ENCODE measurements around the gene DDX23.

DDX23 gene

GRCh38 chr12:48890657-48891418 lies 38.9 kb upstream of the DDX23 start:
- no peaks in the 10 kb centered on the region for H3K79me1 ChIP-seq (ENCODE audit: low read length)
- H4K8ac ChIP-seq (ENCODE audit: low read depth, low read length) = peak overlapping the region; percentile 69
- H3K14ac ChIP-seq (ENCODE audit: low read length) = no peak overlapping the region
- peak overlapping the region; percentile 67 for H2AFZ ChIP-seq (ENCODE audit: insufficient read depth, low read length, poor library complexity)
- H3K9me3 ChIP-seq (ENCODE audit: insufficient read depth, low read depth, low read length) = no peaks in the 10 kb centered on the region
- peak; percentile 61 to 81 for DNase-seq
- H3K9ac ChIP-seq (ENCODE audit: low read length) = no peak overlapping the region
- no peak overlapping the region for H3K27ac ChIP-seq (ENCODE audit: low read depth, low read length)
- H4K12ac ChIP-seq (ENCODE audit: low read depth, low read length) = no peak overlapping the region
- H3K4me3 ChIP-seq (ENCODE audit: low read depth, low read length) = no peak overlapping the region
- H3K4ac ChIP-seq (ENCODE audit: low read depth, low read length) = no peak overlapping the region
- H3K4me2 ChIP-seq (ENCODE audit: low read length) = peak overlapping the region; percentile 66
- H2BK5ac ChIP-seq (ENCODE audit: low read depth, low read length, poor library complexity) = no peak overlapping the region
- H3K79me2 ChIP-seq (ENCODE audit: control insufficient read depth, insufficient read depth, low read length, poor library complexity) = peaks cover 1% of the 10 kb centered on the region
- H2BK12ac ChIP-seq (ENCODE audit: low read length) = peak overlapping the region; percentile 72
- H2AK5ac ChIP-seq (ENCODE audit: low read length) = no peak overlapping the region
- no peak overlapping the region for H2BK120ac ChIP-seq (ENCODE audit: insufficient read depth, low read length, poor library complexity)
- H3K18ac ChIP-seq (ENCODE audit: low read length) = no peak overlapping the region
- no CpG with 5 or more reads among the region's 37 CpGs for WGBS (ENCODE audit: extremely low coverage, insufficient coverage, insufficient read length)
- H3K23ac ChIP-seq (ENCODE audit: low read length) = no peak overlapping the region
- H3K27me3 ChIP-seq (ENCODE audit: insufficient read depth, low read length) = no peaks in the 10 kb centered on the region
- H3K4me1 ChIP-seq (ENCODE audit: control insufficient read depth in 1 of 2, insufficient read depth in 2 of 2, low read length in 2 of 2) = peaks cover 2 to 4% of the 10 kb centered on the region in 2 experiments
- no peaks in the 10 kb centered on the region for H3K36me3 ChIP-seq (ENCODE audit: control insufficient read depth in 1 of 2, insufficient read depth in 2 of 2, low read length in 2 of 2)
- H4K91ac ChIP-seq (ENCODE audit: low read depth, low read length) = no peak overlapping the region

- H2BK120ac ChIP-seq (ENCODE audit: insufficient read depth, low read length, poor library complexity) = no peak overlapping the region
- H3K79me1 ChIP-seq (ENCODE audit: low read length) = no peaks in the 10 kb centered on the region
- H2BK5ac ChIP-seq (ENCODE audit: low read depth, low read length, poor library complexity) = no peak overlapping the region
- no peak overlapping the region for H3K18ac ChIP-seq (ENCODE audit: low read length)
- H2BK12ac ChIP-seq (ENCODE audit: low read length) = no peak overlapping the region
- no peak overlapping the region for H3K27ac ChIP-seq (ENCODE audit: low read depth, low read length)
- no peak for DNase-seq
- no peak overlapping the region for H3K9ac ChIP-seq (ENCODE audit: low read length)
- no peak overlapping the region for H3K14ac ChIP-seq (ENCODE audit: low read length)
- no peak overlapping the region for H4K91ac ChIP-seq (ENCODE audit: low read depth, low read length)
- no peaks in the 10 kb centered on the region for H3K27me3 ChIP-seq (ENCODE audit: insufficient read depth, low read length)
- H2AFZ ChIP-seq (ENCODE audit: insufficient read depth, low read length, poor library complexity) = no peak overlapping the region
- peaks cover 1% of the 10 kb centered on the region for H3K79me2 ChIP-seq (ENCODE audit: control insufficient read depth, insufficient read depth, low read length, poor library complexity)
- no peak overlapping the region for H3K4ac ChIP-seq (ENCODE audit: low read depth, low read length)
- H4K8ac ChIP-seq (ENCODE audit: low read depth, low read length) = no peak overlapping the region
- H3K4me2 ChIP-seq (ENCODE audit: low read length) = no peak overlapping the region
- H3K23ac ChIP-seq (ENCODE audit: low read length) = no peak overlapping the region
- peaks cover 4% of the 10 kb centered on the region in 2 experiments for H3K4me1 ChIP-seq (ENCODE audit: control insufficient read depth in 1 of 2, insufficient read depth in 2 of 2, low read length in 2 of 2)
- H4K12ac ChIP-seq (ENCODE audit: low read depth, low read length) = no peak overlapping the region
- H2AK5ac ChIP-seq (ENCODE audit: low read length) = peak overlapping the region; percentile 21
- H3K36me3 ChIP-seq (ENCODE audit: control insufficient read depth in 1 of 2, insufficient read depth in 2 of 2, low read length in 2 of 2) = no peaks in the 10 kb centered on the region
- no CpG with 5 or more reads among the region's 3 CpGs for WGBS (ENCODE audit: extremely low coverage, insufficient coverage, insufficient read length)
- H3K4me3 ChIP-seq (ENCODE audit: low read depth, low read length) = no peak overlapping the region
- no peaks in the 10 kb centered on the region for H3K9me3 ChIP-seq (ENCODE audit: insufficient read depth, low read depth, low read length)
Observed at GRCh38 chr12:48889679-48890078, 37.7 kb upstream of the DDX23 start.

DNA sequence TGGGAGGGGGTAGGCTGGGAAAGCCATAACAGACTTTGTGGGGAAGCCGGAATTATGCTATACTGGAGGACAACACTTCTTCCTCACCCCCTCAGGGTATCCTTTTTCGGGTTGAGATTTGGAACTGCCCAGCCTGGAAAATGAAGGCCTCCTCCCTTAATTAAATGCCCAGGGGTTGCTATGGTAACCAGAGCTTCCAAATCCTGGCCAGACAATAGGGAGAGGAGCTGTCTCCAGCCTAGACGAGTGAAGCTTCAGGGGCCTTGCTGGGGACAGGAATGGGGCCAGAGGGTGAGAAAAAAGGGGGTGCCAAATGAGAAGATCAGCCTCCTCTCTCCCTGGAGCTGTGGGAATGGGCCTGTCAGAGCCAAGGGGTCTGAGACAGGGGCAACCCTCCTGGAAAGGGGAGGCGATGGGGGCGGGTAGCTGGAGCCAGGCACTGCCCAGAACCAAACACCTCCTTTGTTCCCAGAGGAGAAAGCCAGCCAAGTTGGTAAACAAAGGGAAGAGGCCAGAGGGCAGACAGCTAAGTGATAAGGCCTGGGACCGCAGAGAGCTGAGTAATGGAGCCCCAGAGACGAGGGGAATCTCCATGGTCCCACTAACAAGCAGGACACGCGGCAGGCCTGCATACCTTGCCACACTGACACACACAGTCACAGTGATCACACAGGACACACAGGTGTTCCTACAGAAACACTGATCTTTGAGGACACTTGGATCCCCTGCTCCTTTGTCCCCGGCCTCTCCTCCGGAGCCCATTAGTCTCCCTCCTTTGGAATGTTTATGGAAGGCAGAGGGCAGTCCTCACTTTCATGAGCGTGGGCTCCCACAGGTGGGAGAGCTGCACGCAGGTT lies 31.6 kb upstream of the DDX23 start:
- H2AK5ac ChIP-seq (ENCODE audit: low read length) = peak overlapping the region; percentile 44
- peaks cover 21% of the 10 kb centered on the region for H3K79me1 ChIP-seq (ENCODE audit: low read length)
- H3K4ac ChIP-seq (ENCODE audit: low read depth, low read length) = peak overlapping the region; percentile 70
- H3K9me3 ChIP-seq (ENCODE audit: insufficient read depth, low read depth, low read length) = no peaks in the 10 kb centered on the region
- H3K79me2 ChIP-seq (ENCODE audit: control insufficient read depth, insufficient read depth, low read length, poor library complexity) = no peaks in the 10 kb centered on the region
- peak overlapping the region; percentile 28 for H2AFZ ChIP-seq (ENCODE audit: insufficient read depth, low read length, poor library complexity)
- H4K91ac ChIP-seq (ENCODE audit: low read depth, low read length) = peak overlapping the region; percentile 98
- H3K14ac ChIP-seq (ENCODE audit: low read length) = peak overlapping the region; percentile 66
- no peak overlapping the region for H3K9ac ChIP-seq (ENCODE audit: low read length)
- peak overlapping the region; percentile 73 for H2BK12ac ChIP-seq (ENCODE audit: low read length)
- peak overlapping the region; percentile 92 for H2BK5ac ChIP-seq (ENCODE audit: low read depth, low read length, poor library complexity)
- peak overlapping the region; percentile 70 for H3K18ac ChIP-seq (ENCODE audit: low read length)
- peaks cover 23 to 24% of the 10 kb centered on the region in 2 experiments for H3K4me1 ChIP-seq (ENCODE audit: control insufficient read depth in 1 of 2, insufficient read depth in 2 of 2, low read length in 2 of 2)
- H3K27ac ChIP-seq (ENCODE audit: low read depth, low read length) = peak overlapping the region; percentile 95
- peak overlapping the region; percentile 32 for H4K12ac ChIP-seq (ENCODE audit: low read depth, low read length)
- DNase-seq = no peak
- no CpG with 5 or more reads among the region's 13 CpGs for WGBS (ENCODE audit: extremely low coverage, insufficient coverage, insufficient read length)
- H3K27me3 ChIP-seq (ENCODE audit: insufficient read depth, low read length) = no peaks in the 10 kb centered on the region
- no peaks in the 10 kb centered on the region for H3K36me3 ChIP-seq (ENCODE audit: control insufficient read depth in 1 of 2, insufficient read depth in 2 of 2, low read length in 2 of 2)
- peak overlapping the region; percentile 37 for H3K4me2 ChIP-seq (ENCODE audit: low read length)
- H3K4me3 ChIP-seq (ENCODE audit: low read depth, low read length) = no peak overlapping the region
- peak overlapping the region; percentile 60 for H4K8ac ChIP-seq (ENCODE audit: low read depth, low read length)
- H2BK120ac ChIP-seq (ENCODE audit: insufficient read depth, low read length, poor library complexity) = peak overlapping the region; percentile 95
- H3K23ac ChIP-seq (ENCODE audit: low read length) = no peak overlapping the region

- DNase-seq = no peak
- Histone ChIP-seq H4K12ac (ENCODE audit: low read depth, low read length) (peak overlapping the region; percentile 29), H2BK120ac (ENCODE audit: insufficient read depth, low read length, poor library complexity) (peak overlapping the region; percentile 95), H3K79me1 (ENCODE audit: low read length) (peaks cover 21% of the 10 kb centered on the region), H4K8ac (ENCODE audit: low read depth, low read length) (peak overlapping the region; percentile 60), H3K27ac (ENCODE audit: low read depth, low read length) (peak overlapping the region; percentile 95), H3K4ac (ENCODE audit: low read depth, low read length) (peak overlapping the region; percentile 43), H3K79me2 (ENCODE audit: control insufficient read depth, insufficient read depth, low read length, poor library complexity) (no peaks in the 10 kb centered on the region), H2BK12ac (ENCODE audit: low read length) (peak overlapping the region; percentile 73), H2AK5ac (ENCODE audit: low read length) (peak overlapping the region; percentile 44), H3K4me3 (ENCODE audit: low read depth, low read length) (no peak overlapping the region), H2AFZ (ENCODE audit: insufficient read depth, low read length, poor library complexity) (peak overlapping the region; percentile 18), H3K4me1 (ENCODE audit: control insufficient read depth in 1 of 2, insufficient read depth in 2 of 2, low read length in 2 of 2) (peaks cover 23 to 24% of the 10 kb centered on the region in 2 experiments), H4K91ac (ENCODE audit: low read depth, low read length) (peak overlapping the region; percentile 98), H3K18ac (ENCODE audit: low read length) (peak overlapping the region; percentile 70), H3K9me3 (ENCODE audit: insufficient read depth, low read depth, low read length) (no peaks in the 10 kb centered on the region), H3K27me3 (ENCODE audit: insufficient read depth, low read length) (no peaks in the 10 kb centered on the region), H2BK5ac (ENCODE audit: low read depth, low read length, poor library complexity) (peak overlapping the region; percentile 92), H3K4me2 (ENCODE audit: low read length) (peak overlapping the region; percentile 37), H3K9ac (ENCODE audit: low read length) (no peak overlapping the region), H3K36me3 (ENCODE audit: control insufficient read depth in 1 of 2, insufficient read depth in 2 of 2, low read length in 2 of 2) (no peaks in the 10 kb centered on the region), H3K14ac (ENCODE audit: low read length) (peak overlapping the region; percentile 66), H3K23ac (ENCODE audit: low read length) (no peak overlapping the region)
- no CpG with 5 or more reads among the region's 3 CpGs for WGBS (ENCODE audit: extremely low coverage, insufficient coverage, insufficient read length)
Observed at GRCh38 chr12:48882972-48883304, 31.0 kb upstream of the DDX23 start.
